ENCODE results near the gene RFNG. TPM values are rescaled to one million over a fixed set of nuclear protein-coding genes. Genes with fewer than 3 reads are reported as not detected.

Gene RFNG
- total and polyA plus RNA-seq, 3 donors from 2014 or later: 50.5 to 102 (median 73.3) TPM

GRCh38 chr17:82031303-82031884, 20.2 kb downstream of the RFNG start, which contains the start of gene RAC3:
Gene RAC3, plus strand, starts transcription at chr17:82031678. Its CDS starts 84 bp downstream, at chr17:82031762.
- H3K27ac ChIP-seq: peak within 1 kb of the TSS; percentile 50 to 68
- H3K27me3 ChIP-seq: no peaks in the 10 kb centered on the region
- H3K4me3 ChIP-seq: peak within 1 kb of the TSS; percentile 43 to 66
- WGBS, 2 donors: 2% methylated on average over 9 of the region's 96 CpGs; no CpG with 5 or more reads in 1 of the 2 donors
- intact Hi-C loops (cut with DNase I; ENCODE audit: low total_unique reads): loop anchor here (10.0 kb wide), 1 partner anchor 123 kb away; no protein-coding TSS in a partner anchor
- no peaks in the 10 kb centered on the region for H3K9me3 ChIP-seq
- no peaks in the 10 kb centered on the region for H3K36me3 ChIP-seq (ENCODE audit: low read depth, missing control alignments)
- no peak for DNase-seq
- H3K4me1 ChIP-seq: peaks cover 26% of the 10 kb centered on the region
- TF ChIP-seq CTCF (IDR thresholded peaks at IDR 0.05): no peak
- no peak for TF ChIP-seq POLR2A (IDR thresholded peaks at IDR 0.05)

DNA sequence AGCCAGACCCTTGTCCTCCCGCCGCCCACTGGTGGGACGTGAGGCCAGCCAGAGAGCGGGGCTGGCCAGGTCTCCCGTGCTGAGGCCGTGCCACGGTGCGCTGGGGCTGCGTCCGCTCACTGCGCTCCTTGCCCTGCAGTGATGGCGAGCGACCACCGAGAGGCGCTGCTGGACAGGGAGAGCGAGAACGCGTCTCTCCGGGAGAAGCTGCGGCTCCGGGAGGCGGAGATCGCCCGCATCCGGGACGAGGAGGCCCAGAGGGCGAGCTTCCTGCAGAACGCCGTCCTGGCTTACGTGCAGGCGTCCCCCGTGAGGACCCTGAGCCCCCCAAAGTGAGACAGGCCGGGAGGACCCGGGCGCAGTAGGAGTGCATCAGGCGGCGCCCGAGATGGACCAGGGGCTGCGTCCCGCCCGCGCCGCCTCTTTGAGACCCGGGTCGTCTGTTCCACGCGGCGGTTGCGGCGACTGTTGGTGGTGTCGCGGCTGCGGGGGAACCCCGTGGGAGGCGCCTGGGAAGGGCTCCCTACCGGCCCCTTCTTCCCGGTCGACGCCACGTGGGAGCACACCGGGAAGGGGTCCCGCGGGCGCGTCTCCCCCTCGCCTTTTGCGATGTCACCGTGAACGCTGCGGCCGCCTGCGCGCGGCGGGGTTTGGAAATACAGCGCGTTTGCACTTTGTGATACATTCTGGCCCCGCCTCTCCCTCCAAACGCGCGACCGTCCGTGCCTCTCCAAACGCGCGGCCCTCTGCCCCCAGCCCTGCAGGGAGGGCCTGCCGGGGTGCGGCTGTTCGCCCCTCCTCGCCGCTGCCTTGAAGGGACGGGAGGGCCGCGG, 20.9 kb downstream of the RFNG start:
- Histone ChIP-seq H3K27me3 (no peaks in the 10 kb centered on the region), H3K9me3 (no peaks in the 10 kb centered on the region), H3K4me1 (peaks cover 24% of the 10 kb centered on the region), H3K4me3 (peak overlapping the region; percentile 43 to 66), H3K36me3 (ENCODE audit: low read depth, missing control alignments) (no peaks in the 10 kb centered on the region), H3K27ac (peak overlapping the region; percentile 50 to 68)
- TF ChIP-seq CTCF (IDR thresholded peaks at IDR 0.05): peak; percentile 90 to 98 (median 90)
- TF ChIP-seq POLR2A (IDR thresholded peaks at IDR 0.05): no peak
- intact Hi-C loops (cut with DNase I; ENCODE audit: low total_unique reads): loop anchor here (10.0 kb wide), 1 partner anchor 124 kb away; no protein-coding TSS in a partner anchor
- 0% methylated on average over 24 to 41 of the region's 94 CpGs for WGBS, 2 donors
- DNase-seq: peak; percentile 86

DNA sequence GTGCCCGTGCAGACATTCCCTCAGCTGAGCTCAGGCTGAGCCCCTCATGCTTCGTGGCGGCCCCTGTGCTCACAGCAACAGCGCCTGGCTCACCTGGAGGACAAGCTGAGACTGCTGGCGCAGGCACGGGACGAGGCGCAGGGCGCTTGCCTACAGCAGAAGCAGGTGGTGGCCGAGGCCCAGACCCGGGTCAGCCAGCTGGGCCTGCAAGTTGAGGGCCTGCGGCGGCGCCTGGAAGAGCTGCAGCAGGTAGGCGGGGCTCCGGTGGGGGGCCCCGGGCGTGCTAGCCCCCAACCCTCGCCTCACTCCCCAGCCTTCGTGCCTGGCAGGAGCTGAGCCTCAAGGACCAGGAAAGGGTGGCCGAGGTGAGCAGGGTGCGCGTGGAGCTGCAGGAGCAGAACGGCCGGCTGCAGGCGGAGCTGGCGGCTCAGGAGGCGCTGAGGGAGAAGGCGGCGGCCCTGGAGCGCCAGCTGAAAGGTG, 21.6 kb downstream of the RFNG start:
- peak overlapping the region in 1 of 2 donors; percentile 68 for H3K27ac ChIP-seq
- peaks cover 24% of the 10 kb centered on the region for H3K4me1 ChIP-seq
- no peak for DNase-seq
- TF ChIP-seq POLR2A (IDR thresholded peaks at IDR 0.05) (no peak), CTCF (IDR thresholded peaks at IDR 0.05) (no peak)
- peak overlapping the region in 1 of 2 donors; percentile 66 for H3K4me3 ChIP-seq
- intact Hi-C loops (cut with DNase I; ENCODE audit: low total_unique reads): loop anchor here (10.0 kb wide), 1 partner anchor 125 kb away; no protein-coding TSS in a partner anchor
- 34 to 40% methylated on average over 1 to 29 of the region's 31 CpGs for WGBS, 2 donors
- H3K36me3 ChIP-seq (ENCODE audit: low read depth, missing control alignments): no peaks in the 10 kb centered on the region
- no peaks in the 10 kb centered on the region for H3K27me3 ChIP-seq
- H3K9me3 ChIP-seq: no peaks in the 10 kb centered on the region

- no peak overlapping the region for H3K4me3 ChIP-seq
- intact Hi-C loops (cut with DNase I; ENCODE audit: low total_unique reads): no loop called here
- 78 to 81% methylated on average over 8 to 16 of the region's 16 CpGs for WGBS, 2 donors
- peaks cover 24% of the 10 kb centered on the region for H3K4me1 ChIP-seq
- no peak for TF ChIP-seq CTCF (IDR thresholded peaks at IDR 0.05)
- no peak for TF ChIP-seq POLR2A (IDR thresholded peaks at IDR 0.05)
- H3K27me3 ChIP-seq: no peaks in the 10 kb centered on the region
- peak; percentile 87 for DNase-seq
- H3K9me3 ChIP-seq: no peaks in the 10 kb centered on the region
- H3K27ac ChIP-seq: no peak overlapping the region
- no peaks in the 10 kb centered on the region for H3K36me3 ChIP-seq (ENCODE audit: low read depth, missing control alignments)
Measured at GRCh38 chr17:82029391-82029790, 22.2 kb downstream of the RFNG start.

All from testis (tissue), 3 donors.